GM23338 (cell line): ENCODE data around the gene CDC42EP5.
"Not testable (repeated sequence)": the region's sequence is repeated elsewhere in the genome, so short reads cannot be mapped to it uniquely, and the experiment has no call there.

Source experiments
- EZH2 ChIP-seq: fragments of 200-600 bp; sonication (generic); IDR thresholded peaks from one replicate; pipeline ENCODE4 v1.8.0; 2017; ENCODE audit warnings: antibody characterized with exemption, mild to moderate bottlenecking, low read depth; ENCODE audit not compliant: unreplicated experiment
- NANOG ChIP-seq: IDR thresholded peaks from 2 replicates; pipeline ENCODE4 v1.6.1; 2016; ENCODE audit warnings: antibody characterized with exemption, borderline replicate concordance
- POLR2AphosphoS5 ChIP-seq: IDR thresholded peaks from 2 replicates; pipeline ENCODE4 v1.6.1; 2016; ENCODE audit warnings: antibody characterized with exemption, low read depth
- TF ChIP-seq, protein P1 (sequence below), 2 experiments: fragments of 200-600 bp in 1 of 2; sonication (generic) in 1 of 2; conservative IDR thresholded peaks; 2 replicates each; pipeline versions ENCODE4 v1.5.1 to v1.6.1; 2016 to 2017; ENCODE audit warnings: antibody characterized with exemption in 2 of 2, low read depth in 2 of 2, mild to moderate bottlenecking in 2 of 2, moderate library complexity in 1 of 2

GRCh38 chr19:54493056-54493455 lies 20.0 kb upstream of the CDC42EP5 start:
- TF ChIP-seq NANOG, EZH2, POLR2AphosphoS5: not testable (repeated sequence)
- TF ChIP-seq, protein P1, sequence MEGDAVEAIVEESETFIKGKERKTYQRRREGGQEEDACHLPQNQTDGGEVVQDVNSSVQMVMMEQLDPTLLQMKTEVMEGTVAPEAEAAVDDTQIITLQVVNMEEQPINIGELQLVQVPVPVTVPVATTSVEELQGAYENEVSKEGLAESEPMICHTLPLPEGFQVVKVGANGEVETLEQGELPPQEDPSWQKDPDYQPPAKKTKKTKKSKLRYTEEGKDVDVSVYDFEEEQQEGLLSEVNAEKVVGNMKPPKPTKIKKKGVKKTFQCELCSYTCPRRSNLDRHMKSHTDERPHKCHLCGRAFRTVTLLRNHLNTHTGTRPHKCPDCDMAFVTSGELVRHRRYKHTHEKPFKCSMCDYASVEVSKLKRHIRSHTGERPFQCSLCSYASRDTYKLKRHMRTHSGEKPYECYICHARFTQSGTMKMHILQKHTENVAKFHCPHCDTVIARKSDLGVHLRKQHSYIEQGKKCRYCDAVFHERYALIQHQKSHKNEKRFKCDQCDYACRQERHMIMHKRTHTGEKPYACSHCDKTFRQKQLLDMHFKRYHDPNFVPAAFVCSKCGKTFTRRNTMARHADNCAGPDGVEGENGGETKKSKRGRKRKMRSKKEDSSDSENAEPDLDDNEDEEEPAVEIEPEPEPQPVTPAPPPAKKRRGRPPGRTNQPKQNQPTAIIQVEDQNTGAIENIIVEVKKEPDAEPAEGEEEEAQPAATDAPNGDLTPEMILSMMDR (conservative IDR thresholded peaks at IDR 0.05; ENCODE audit: low read depth in 2 of 2), result not testable (repeated sequence)
